Measurements from ENCODE around the gene ZNF223. TPM values are rescaled to one million over a fixed set of nuclear protein-coding genes. Genes with fewer than 3 reads are reported as not detected.

Gene ZNF223
- total and polyA plus RNA-seq, 9 of the 15 experiments (the other 6 are each of a cell fraction or from before 2014, with no cell fraction given), result 0.21 to 1.8 (median 0.71) TPM

DNA sequence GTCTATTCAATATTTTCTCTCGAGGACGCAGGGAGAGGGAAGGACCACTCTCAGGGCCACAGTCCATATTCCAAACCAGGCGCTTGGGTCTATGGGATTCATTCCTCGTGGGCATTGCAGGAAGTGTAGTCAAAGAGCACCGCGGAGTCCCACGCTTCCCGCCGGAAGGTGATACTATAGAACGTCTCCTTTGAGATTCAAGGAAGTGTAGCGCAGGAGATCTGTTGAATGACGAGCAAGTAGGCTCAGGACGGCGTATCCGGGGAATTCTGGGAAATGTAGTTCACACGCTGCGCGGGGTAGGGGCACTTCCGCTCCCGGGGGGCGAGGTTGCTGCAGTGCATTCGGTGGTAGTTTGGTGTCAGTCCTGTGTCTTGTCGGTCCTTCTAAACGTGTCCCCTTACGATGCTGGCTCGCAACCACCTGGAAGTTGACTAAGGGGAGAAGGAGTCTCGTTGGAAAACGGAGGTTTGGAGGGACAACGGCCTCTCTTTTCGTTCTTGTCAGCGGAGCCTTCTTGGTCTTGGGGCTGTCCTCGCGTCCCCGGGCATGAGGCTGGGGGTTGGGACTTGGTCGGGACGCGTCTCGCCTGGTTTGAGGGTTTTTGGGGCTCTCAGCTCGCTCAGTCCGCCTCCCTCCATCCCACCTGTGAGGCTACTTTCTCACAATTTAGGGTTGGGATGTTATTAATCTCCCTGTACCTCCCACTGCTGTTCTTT lies 20.1 kb downstream of the ZNF223 start, which contains the start of gene ZNF284 (continued):
- TF ChIP-seq, protein P1, sequence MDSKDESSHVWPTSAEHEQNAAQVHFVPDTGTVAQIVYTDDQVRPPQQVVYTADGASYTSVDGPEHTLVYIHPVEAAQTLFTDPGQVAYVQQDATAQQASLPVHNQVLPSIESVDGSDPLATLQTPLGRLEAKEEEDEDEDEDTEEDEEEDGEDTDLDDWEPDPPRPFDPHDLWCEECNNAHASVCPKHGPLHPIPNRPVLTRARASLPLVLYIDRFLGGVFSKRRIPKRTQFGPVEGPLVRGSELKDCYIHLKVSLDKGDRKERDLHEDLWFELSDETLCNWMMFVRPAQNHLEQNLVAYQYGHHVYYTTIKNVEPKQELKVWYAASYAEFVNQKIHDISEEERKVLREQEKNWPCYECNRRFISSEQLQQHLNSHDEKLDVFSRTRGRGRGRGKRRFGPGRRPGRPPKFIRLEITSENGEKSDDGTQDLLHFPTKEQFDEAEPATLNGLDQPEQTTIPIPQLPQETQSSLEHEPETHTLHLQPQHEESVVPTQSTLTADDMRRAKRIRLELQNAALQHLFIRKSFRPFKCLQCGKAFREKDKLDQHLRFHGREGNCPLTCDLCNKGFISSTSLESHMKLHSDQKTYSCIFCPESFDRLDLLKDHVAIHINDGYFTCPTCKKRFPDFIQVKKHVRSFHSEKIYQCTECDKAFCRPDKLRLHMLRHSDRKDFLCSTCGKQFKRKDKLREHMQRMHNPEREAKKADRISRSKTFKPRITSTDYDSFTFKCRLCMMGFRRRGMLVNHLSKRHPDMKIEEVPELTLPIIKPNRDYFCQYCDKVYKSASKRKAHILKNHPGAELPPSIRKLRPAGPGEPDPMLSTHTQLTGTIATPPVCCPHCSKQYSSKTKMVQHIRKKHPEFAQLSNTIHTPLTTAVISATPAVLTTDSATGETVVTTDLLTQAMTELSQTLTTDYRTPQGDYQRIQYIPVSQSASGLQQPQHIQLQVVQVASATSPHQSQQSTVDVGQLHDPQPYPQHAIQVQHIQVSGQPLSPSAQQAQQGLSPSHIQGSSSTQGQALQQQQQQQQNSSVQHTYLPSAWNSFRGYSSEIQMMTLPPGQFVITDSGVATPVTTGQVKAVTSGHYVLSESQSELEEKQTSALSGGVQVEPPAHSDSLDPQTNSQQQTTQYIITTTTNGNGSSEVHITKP (IDR thresholded peaks at IDR 0.05; ENCODE audit: partially characterized antibody), result no peak
- TF ChIP-seq, protein P2, sequence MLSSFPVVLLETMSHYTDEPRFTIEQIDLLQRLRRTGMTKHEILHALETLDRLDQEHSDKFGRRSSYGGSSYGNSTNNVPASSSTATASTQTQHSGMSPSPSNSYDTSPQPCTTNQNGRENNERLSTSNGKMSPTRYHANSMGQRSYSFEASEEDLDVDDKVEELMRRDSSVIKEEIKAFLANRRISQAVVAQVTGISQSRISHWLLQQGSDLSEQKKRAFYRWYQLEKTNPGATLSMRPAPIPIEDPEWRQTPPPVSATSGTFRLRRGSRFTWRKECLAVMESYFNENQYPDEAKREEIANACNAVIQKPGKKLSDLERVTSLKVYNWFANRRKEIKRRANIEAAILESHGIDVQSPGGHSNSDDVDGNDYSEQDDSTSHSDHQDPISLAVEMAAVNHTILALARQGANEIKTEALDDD (IDR thresholded peaks at IDR 0.05), result no peak
- TF ChIP-seq CREB1 (IDR thresholded peaks at IDR 0.05) (no peak), CREB1 (CRISPR knock-in tag; IDR thresholded peaks at IDR 0.05) (no peak), CBFA2T2 (conservative IDR thresholded peaks at IDR 0.05) (no peak), DMBX1 (CRISPR knock-in tag; IDR thresholded peaks at IDR 0.05; ENCODE audit: borderline replicate concordance) (no peak; the same call in 1 of the 2 replicates), EWSR1 (IDR thresholded peaks at IDR 0.05; ENCODE audit: borderline replicate concordance, low read depth, partially characterized antibody) (no peak), MED1 (CRISPR knock-in tag; IDR thresholded peaks at IDR 0.05; ENCODE audit: borderline replicate concordance) (no peak), TAF15 (IDR thresholded peaks at IDR 0.05; ENCODE audit: low read depth, low read length) (no peak), HMG20A (CRISPR knock-in tag; conservative IDR thresholded peaks at IDR 0.05) (no peak), SAFB2 (IDR thresholded peaks at IDR 0.05; ENCODE audit: borderline replicate concordance, low read depth, low read length, severe bottlenecking) (no peak), BCLAF1 (IDR thresholded peaks at IDR 0.05; ENCODE audit: borderline replicate concordance in 1 of 2, control insufficient read depth in 1 of 2, low read depth in 2 of 2, low read length in 1 of 2) (no peak), MCM5 (IDR thresholded peaks at IDR 0.05; ENCODE audit: low read depth) (no peak), EP300 (IDR thresholded peaks at IDR 0.05; ENCODE audit: low read length) (no peak), ZEB2 (IDR thresholded peaks at IDR 0.05) (no peak), ZNF282 (CRISPR knock-in tag; IDR thresholded peaks at IDR 0.05) (no peak)
- TF ChIP-seq, protein P3, sequence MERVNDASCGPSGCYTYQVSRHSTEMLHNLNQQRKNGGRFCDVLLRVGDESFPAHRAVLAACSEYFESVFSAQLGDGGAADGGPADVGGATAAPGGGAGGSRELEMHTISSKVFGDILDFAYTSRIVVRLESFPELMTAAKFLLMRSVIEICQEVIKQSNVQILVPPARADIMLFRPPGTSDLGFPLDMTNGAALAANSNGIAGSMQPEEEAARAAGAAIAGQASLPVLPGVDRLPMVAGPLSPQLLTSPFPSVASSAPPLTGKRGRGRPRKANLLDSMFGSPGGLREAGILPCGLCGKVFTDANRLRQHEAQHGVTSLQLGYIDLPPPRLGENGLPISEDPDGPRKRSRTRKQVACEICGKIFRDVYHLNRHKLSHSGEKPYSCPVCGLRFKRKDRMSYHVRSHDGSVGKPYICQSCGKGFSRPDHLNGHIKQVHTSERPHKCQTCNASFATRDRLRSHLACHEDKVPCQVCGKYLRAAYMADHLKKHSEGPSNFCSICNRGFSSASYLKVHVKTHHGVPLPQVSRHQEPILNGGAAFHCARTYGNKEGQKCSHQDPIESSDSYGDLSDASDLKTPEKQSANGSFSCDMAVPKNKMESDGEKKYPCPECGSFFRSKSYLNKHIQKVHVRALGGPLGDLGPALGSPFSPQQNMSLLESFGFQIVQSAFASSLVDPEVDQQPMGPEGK (CRISPR knock-in tag; IDR thresholded peaks at IDR 0.05; ENCODE audit: borderline replicate concordance), result no peak
